Esophagus muscularis mucosa (tissue), 4 donors: ENCODE results near the gene FYCO1. TPM values are rescaled to one million over a fixed set of nuclear protein-coding genes. Genes with fewer than 3 reads are reported as not detected.

Experiments
- DNase-seq: peaks from one replicate; pipeline ENCODE4 v3.0.0-alpha.2; 2017; ENCODE audit errors: extremely low spot score
- H3K27ac ChIP-seq, 4 donors: fragments of 200-600 bp; sonication (generic); replicated peaks in 1 of 4; 1 replicate in 3 of 4; 2 replicates in 1 of 4; pipeline ENCODE4 v1.5.1; 2016 to 2019; ENCODE audit warnings: mild to moderate bottlenecking in 1 of 4
- H3K27me3 ChIP-seq, 4 donors: fragments of 200-600 bp; sonication (generic); one replicate each; pipeline versions ENCODE4 v1.5.1 to v1.6.0; 2016 to 2019
- H3K36me3 ChIP-seq, 4 donors: fragments of 200-600 bp; sonication (generic); one replicate each; pipeline ENCODE4 v1.5.1; 2016 to 2019
- H3K4me1 ChIP-seq, 4 donors: fragments of 200-600 bp; sonication (generic); one replicate each; pipeline ENCODE4 v1.5.1; 2016 to 2019
- H3K4me3 ChIP-seq, 4 donors: fragments of 200-600 bp; sonication (generic); 1 replicate in 2 of 4; 2 replicates in 2 of 4; pipeline ENCODE4 v1.5.1; 2016 to 2019; ENCODE audit warnings: mild to moderate bottlenecking in 4 of 4, moderate library complexity in 1 of 4
- H3K9me3 ChIP-seq, 4 donors: fragments of 200-600 bp; sonication (generic); 1 replicate in 3 of 4; 2 replicates in 1 of 4; pipeline ENCODE4 v1.5.1; 2016 to 2019
- CTCF ChIP-seq, 3 experiments: fragments of 200-600 bp in 2 of 3; fragments of 450-650 bp in 1 of 3; sonication (generic) in 2 of 3; IDR thresholded peaks; one replicate each; pipeline ENCODE4 v1.5.1; 2017 to 2019; ENCODE audit warnings: antibody characterized with exemption in 3 of 3, mild to moderate bottlenecking in 2 of 3, moderate library complexity in 1 of 3
- EP300 ChIP-seq: sonication (generic); formaldehyde crosslinking; IDR thresholded peaks from one replicate; pipeline ENCODE4 v1.6.1; 2017; ENCODE audit warnings: antibody characterized with exemption
- POLR2A ChIP-seq: fragments of 450-650 bp; IDR thresholded peaks from one replicate; pipeline ENCODE4 v1.6.1; 2017; ENCODE audit warnings: antibody characterized with exemption, moderate library complexity, mild to moderate bottlenecking, low read depth
- POLR2AphosphoS5 ChIP-seq, 2 donors: sonication (generic); formaldehyde crosslinking; IDR thresholded peaks; one replicate each; pipeline ENCODE4 v1.6.1; 2017; ENCODE audit warnings: antibody characterized with exemption in 2 of 2
- WGBS: methylation state at CpG from one replicate; pipeline ENCODE4 v1.1.5; 2018; 5-methylcytosine and 5-hydroxymethylcytosine counted together
- intact Hi-C: fragments of 100-400 bp; cut with DNase I; formaldehyde crosslinking; loops from one replicate; pipeline ENCODE4 v1.15.1; 2023
- small RNA-seq, 3 donors: library from RNA; depleted of rRNA; stranded (forward); fragments of <200 nt; gene quantifications; one replicate each; pipeline ENCODE3, GENCODE V24; 2016
- total RNA-seq, 4 donors: library from RNA; depleted of rRNA; stranded (reverse); fragments of >200 nt; gene quantifications; one replicate each; pipeline versions ENCODE4 v1.1.0 to v1.2.1, GENCODE V29; 2016

Gene FYCO1
- total RNA-seq, 4 donors from 2014 or later, result 64.1 to 122 (median 93.8) TPM

GRCh38 chr3:45870099-45870498 is 125.5 kb downstream of the FYCO1 start:
- Histone ChIP-seq H3K4me1 (no peaks in the 10 kb centered on the region), H3K36me3 (no peaks in the 10 kb centered on the region), H3K9me3 (no peaks in the 10 kb centered on the region), H3K27me3 (no peaks in the 10 kb centered on the region), H3K27ac (no peak overlapping the region), H3K4me3 (no peak overlapping the region)
- 69% methylated on average over 4 of the region's 4 CpGs for WGBS
- no peak for TF ChIP-seq CTCF (IDR thresholded peaks at IDR 0.05)
- no peak for TF ChIP-seq POLR2AphosphoS5 (IDR thresholded peaks at IDR 0.05)
- no peak for TF ChIP-seq POLR2A
- TF ChIP-seq EP300, result no peak
- intact Hi-C loops, result no loop called here
- DNase-seq, result no peak

DNA sequence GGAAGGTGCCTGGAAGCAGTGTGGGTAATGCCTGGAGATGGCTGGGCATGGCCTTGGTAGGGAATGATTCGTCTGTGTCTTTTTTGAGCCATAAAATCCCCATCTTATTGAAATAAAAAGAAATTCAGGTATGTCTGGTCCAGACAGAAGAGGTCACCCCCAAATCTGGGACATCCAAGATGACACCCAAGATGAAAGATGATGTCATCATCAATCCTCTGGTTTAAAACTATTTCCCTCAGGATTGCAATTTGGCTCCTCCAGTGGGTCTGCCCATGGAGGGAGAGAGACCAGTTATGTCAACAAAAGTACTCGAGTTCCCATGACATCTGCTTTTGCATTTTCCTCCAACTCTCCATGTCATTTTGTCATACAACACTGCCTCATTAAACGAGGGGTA is 126.0 kb downstream of the FYCO1 start:
- Histone ChIP-seq H3K36me3 (no peaks in the 10 kb centered on the region), H3K9me3 (no peaks in the 10 kb centered on the region), H3K4me3 (no peak overlapping the region), H3K4me1 (no peaks in the 10 kb centered on the region), H3K27ac (no peak overlapping the region), H3K27me3 (no peaks in the 10 kb centered on the region)
- TF ChIP-seq CTCF (IDR thresholded peaks at IDR 0.05) (no peak), POLR2AphosphoS5 (IDR thresholded peaks at IDR 0.05) (no peak), POLR2A (no peak), EP300 (no peak)
- DNase-seq, result no peak
- WGBS, result 48% methylated on average over 3 of the region's 3 CpGs
- intact Hi-C loops, result no loop called here

DNA sequence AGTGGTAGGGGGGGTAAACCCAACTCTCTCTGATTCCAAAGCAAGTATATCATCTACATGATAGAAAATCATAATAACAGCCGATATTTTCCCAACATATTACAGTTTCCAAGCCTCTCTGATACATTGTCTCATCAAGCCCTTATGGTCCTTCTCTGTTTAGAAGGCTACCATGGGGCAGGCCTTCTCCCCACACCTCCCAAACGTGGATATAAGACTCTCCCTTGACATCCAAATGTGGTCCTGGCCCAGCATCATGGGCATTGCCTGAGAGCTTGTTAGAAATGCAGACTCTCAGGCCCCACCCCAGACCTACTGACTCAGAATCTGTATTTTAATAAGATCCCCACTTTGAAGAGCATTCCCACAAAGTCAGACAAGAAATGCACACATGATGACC is 127.0 kb downstream of the FYCO1 start:
- no peak for TF ChIP-seq EP300
- no peak for TF ChIP-seq CTCF (IDR thresholded peaks at IDR 0.05)
- no peak overlapping the region for H3K27ac ChIP-seq
- WGBS, result 67% methylated on average over 2 of the region's 2 CpGs
- DNase-seq, result no peak
- intact Hi-C loops, result no loop called here
- no peaks in the 10 kb centered on the region for H3K27me3 ChIP-seq
- H3K36me3 ChIP-seq, result no peaks in the 10 kb centered on the region
- H3K9me3 ChIP-seq, result peaks cover 0 to 3% (median 1%) of the 10 kb centered on the region in 4 donors
- H3K4me1 ChIP-seq, result no peaks in the 10 kb centered on the region
- H3K4me3 ChIP-seq, result no peak overlapping the region

GRCh38 chr3:45868213-45868612 is 127.4 kb downstream of the FYCO1 start:
- DNase-seq, result no peak
- Histone ChIP-seq H3K27ac (no peak overlapping the region), H3K4me3 (no peak overlapping the region), H3K9me3 (peaks cover 0 to 7% (median 3%) of the 10 kb centered on the region in 4 donors), H3K4me1 (no peaks in the 10 kb centered on the region), H3K36me3 (no peaks in the 10 kb centered on the region), H3K27me3 (no peaks in the 10 kb centered on the region)
- WGBS, result 63% methylated on average over 2 of the region's 2 CpGs
- TF ChIP-seq CTCF (IDR thresholded peaks at IDR 0.05), result no peak
- intact Hi-C loops, result no loop called here

Small RNA genes lying within 50 kb of the gene (small RNA-seq; reads per million reads assigned to genes)
- gene RF00019, result 0 reads per million in 3 donors

Other genes starting within 250 kb of the FYCO1 start
- gene SLC6A20, start 199.3 kb downstream of the FYCO1 start, total RNA-seq, result under 1 TPM in 3 of 4 donors, not detected in 1; 0.19 to 0.33 (median 0.29) TPM
- gene LZTFL1, start 153.7 kb downstream of the FYCO1 start, total RNA-seq, result 10 to 100 TPM; 12.0 to 18.3 (median 17.8) TPM
- gene CCR9, start 109.3 kb downstream of the FYCO1 start, total RNA-seq, result under 1 TPM in 1 of 4 donors, not detected in 3; 0.17 TPM
- 1 to 10 TPM in 1 of 4 donors, under 1 TPM in 3; 0.39 to 7.1 (median 0.49) TPM for gene CXCR6, start 52.4 kb downstream of the FYCO1 start, total RNA-seq
- under 1 TPM in 1 of 4 donors, not detected in 3; 0.17 TPM for gene XCR1, start 31.7 kb upstream of the FYCO1 start, total RNA-seq
- gene CCR1, start 212.5 kb upstream of the FYCO1 start, total RNA-seq, result 10 to 100 TPM in 1 of 4 donors, 1 to 10 TPM in 3; 5.3 to 42.1 (median 6.5) TPM
- gene CCR3, start 246.6 kb upstream of the FYCO1 start, total RNA-seq, result not detected